Measurements from ENCODE around the gene GART. TPM values are rescaled to one million over a fixed set of nuclear protein-coding genes. Genes with fewer than 3 reads are reported as not detected.

GART gene
- total and polyA plus RNA-seq, 2 donors (not counting 3 experiments of a cell fraction or from before 2014, with no cell fraction given): 12.0 to 112 TPM

GRCh38 chr21:33480481-33481103 lies 61.3 kb downstream of the GART start:
- FAIRE-seq: no peak

More at GRCh38 chr21:33480481-33481103, 61.3 kb downstream of the GART start:
- no peaks in the 10 kb centered on the region for H4K20me1 ChIP-seq (replicated peaks; ENCODE audit: control insufficient read depth, extremely low read depth, insufficient read depth, low read length)
- dilution Hi-C loops (cut with MboI; ENCODE audit: extremely low pct_ligation_motif_present, low sequenced_read_pairs) (no loop called here), intact Hi-C loops (cut with micrococcal nuclease) (loop anchor here (1.0 to 2.0 kb wide), 2 partner anchors 11 to 62 kb away; partner anchors contain the start of genes DNAJC28, GART and SON)
- ChIA-PET POLR2A (interaction anchor here (0.6 to 1.9 kb wide), 7 partner anchors 9 to 276 kb away, joined by 3 to 22 read pairs (median 3); partner anchors contain the start of genes DNAJC28, DONSON and IL10RB), CTCF (interaction anchor here (0.6 to 2.3 kb wide), 18 partner anchors 9 to 284 kb away, joined by 3 to 24 read pairs (median 4); partner anchors contain the start of genes DNAJC28 and IFNAR1)
- H3K4me2 ChIP-seq (ENCODE audit: insufficient read depth, low read length): peak overlapping the region; percentile 83
- H3K36me3 ChIP-seq (ENCODE audit: control insufficient read depth in 2 of 2, extremely low read depth in 1 of 2, insufficient read depth in 2 of 2, low read length in 2 of 2): no peaks in the 10 kb centered on the region
- BruUV-seq (replicated peaks): TSS peak; percentile 73
- H3K79me2 ChIP-seq (ENCODE audit: control insufficient read depth, insufficient read depth, low read length): peaks cover 6% of the 10 kb centered on the region
- peak overlapping the region; percentile 95 for H2AFZ ChIP-seq (ENCODE audit: low read depth, low read length)
- DNase-seq (ENCODE audit: low read depth, low spot score): no peak
- peak overlapping the region; percentile 95 for H3K9ac ChIP-seq (replicated peaks; ENCODE audit: extremely low read depth, insufficient read depth, low read length)
- peaks cover 3% of the 10 kb centered on the region in 2 experiments for H3K27me3 ChIP-seq (ENCODE audit: control insufficient read depth in 2 of 2, insufficient read depth in 2 of 2, low read length in 2 of 2)
- no peaks in the 10 kb centered on the region for H3K9me1 ChIP-seq (replicated peaks; ENCODE audit: control insufficient read depth, extremely low read depth, insufficient read depth, low read length)
- H3K4me3 ChIP-seq (replicated peaks in 1 of 3; ENCODE audit: insufficient read depth in 1 of 3, low read depth in 1 of 3, low read length in 3 of 3): peak overlapping the region; percentile 70 to 83 (median 82)
- TF ChIP-seq GATA2 (IDR thresholded peaks at IDR 0.05; ENCODE audit: insufficient read depth, insufficient read length, low read depth, low read length) (no peak), EZH2 (IDR thresholded peaks at IDR 0.05; ENCODE audit: borderline replicate concordance, low read depth, low read length, severe bottlenecking) (no peak), POLR2AphosphoS5 (IDR thresholded peaks at IDR 0.05; ENCODE audit: insufficient read depth, low read depth, low read length) (no peak), MAX (IDR thresholded peaks at IDR 0.05; ENCODE audit: insufficient read depth, insufficient read length) (no peak), FOS (IDR thresholded peaks at IDR 0.05; ENCODE audit: borderline replicate concordance, insufficient read depth, low read length) (no peak), MYC (IDR thresholded peaks at IDR 0.05; ENCODE audit: low read depth, low read length) (no peak), JUN (IDR thresholded peaks at IDR 0.05; ENCODE audit: borderline replicate concordance, insufficient read depth, insufficient read length, low read depth) (no peak), POLR2A (IDR thresholded peaks at IDR 0.05; ENCODE audit: low read depth, low read length) (no peak), CTCF (IDR thresholded peaks at IDR 0.05; ENCODE audit: extremely low read depth in 1 of 2, insufficient read depth in 1 of 2, low read depth in 1 of 2, low read length in 2 of 2) (no peak)
- peak overlapping the region; percentile 68 for H3K27ac ChIP-seq (ENCODE audit: insufficient read depth, low read depth, low read length)
- peaks cover 4% of the 10 kb centered on the region for H3K4me1 ChIP-seq (ENCODE audit: control insufficient read depth, extremely low read depth, insufficient read depth, low read length)
- H3K9me3 ChIP-seq (replicated peaks; ENCODE audit: control insufficient read depth, insufficient read depth, low read length): no peaks in the 10 kb centered on the region

Measured in endothelial cell of umbilical vein (primary cell).